ENCODE measurements around the gene ACP7.
"Not testable (repeated sequence)": the region's sequence is repeated elsewhere in the genome, so short reads cannot be mapped to it uniquely, and the experiment has no call there.

The ACP7 gene

DNA sequence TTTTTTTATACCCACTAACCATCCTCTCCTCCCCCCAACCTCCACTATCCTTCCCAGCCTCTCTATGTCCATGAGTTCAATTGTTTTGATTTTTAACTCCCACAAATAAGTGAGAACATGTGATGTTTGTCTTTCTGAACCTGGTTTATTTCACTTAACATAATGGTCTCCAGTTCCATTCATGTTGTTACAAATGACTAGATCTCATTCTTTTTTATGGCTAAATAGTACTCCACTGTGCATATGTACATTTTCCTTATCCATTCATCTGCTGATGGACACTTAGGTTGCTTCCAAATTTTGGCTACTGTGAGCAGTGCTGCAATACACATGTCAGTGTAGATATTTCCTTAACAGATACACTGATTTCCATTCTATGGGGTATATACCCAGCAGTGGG, 24.9 kb upstream of the ACP7 start:
- H3K4me1 Mint-ChIP-seq = peaks cover 9% of the 10 kb centered on the region
- ATAC-seq (replicated peaks; ENCODE audit: extremely low read depth, poor library complexity, severe bottlenecking) (no peak), DNase-seq (ENCODE audit: low spot score in 2 of 2) (no peak)
- H3K9me3 Mint-ChIP-seq = no peaks in the 10 kb centered on the region
- no peaks in the 10 kb centered on the region for H3K27me3 Mint-ChIP-seq
- H3K36me3 Mint-ChIP-seq (ENCODE audit: insufficient read depth) = peaks cover 3% of the 10 kb centered on the region
- H3K4me3 Mint-ChIP-seq = no peak overlapping the region
- no peak overlapping the region for H3K27ac Mint-ChIP-seq (ENCODE audit: low read depth)

DNA sequence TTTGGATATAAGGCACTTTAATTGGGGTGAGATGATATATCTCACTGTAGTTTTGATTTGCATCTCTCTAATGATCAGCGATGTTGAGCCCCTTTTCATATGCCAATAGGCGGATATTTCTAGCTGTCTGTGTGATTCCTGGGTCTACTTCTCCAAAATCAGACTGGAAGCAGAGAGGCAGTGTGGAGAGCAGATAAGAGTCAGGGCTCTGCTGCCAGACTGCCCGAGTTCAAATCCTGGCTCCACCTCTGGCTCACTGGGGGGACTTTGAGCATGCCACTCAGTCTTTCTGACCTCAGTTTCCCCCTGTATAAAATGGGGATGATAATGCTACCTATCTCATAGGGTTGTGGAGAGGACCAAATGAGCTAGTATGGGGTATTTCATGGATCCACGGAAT, 24.0 kb upstream of the ACP7 start:
- Mint-ChIP-seq H3K4me1 (peaks cover 9% of the 10 kb centered on the region), H3K4me3 (no peak overlapping the region), H3K27ac (ENCODE audit: low read depth) (no peak overlapping the region), H3K9me3 (no peaks in the 10 kb centered on the region), H3K36me3 (ENCODE audit: insufficient read depth) (peaks cover 3% of the 10 kb centered on the region), H3K27me3 (no peaks in the 10 kb centered on the region)
- ATAC-seq (replicated peaks; ENCODE audit: extremely low read depth, poor library complexity, severe bottlenecking) = no peak
- DNase-seq (ENCODE audit: low spot score in 2 of 2) = no peak

DNA sequence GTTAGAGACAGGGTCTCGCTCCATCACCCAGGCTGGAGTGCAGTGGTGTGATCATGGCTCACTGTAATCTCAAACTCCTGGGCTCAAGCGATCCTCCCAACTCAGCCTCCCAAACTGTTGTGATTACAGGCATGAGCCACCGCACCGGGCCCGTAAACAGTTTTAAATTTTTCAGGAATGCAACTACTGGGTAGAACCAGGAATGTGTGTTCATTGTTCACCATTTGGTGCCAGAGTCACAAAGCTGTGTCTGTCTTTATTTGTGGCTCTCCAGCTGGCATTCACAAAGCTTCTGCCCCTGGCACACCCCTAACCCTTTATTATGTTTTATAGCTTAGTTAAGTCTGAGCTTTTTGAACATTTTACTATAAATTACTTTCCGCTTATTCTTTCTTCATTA, 19.8 kb upstream of the ACP7 start:
- Mint-ChIP-seq H3K9me3 (no peaks in the 10 kb centered on the region), H3K4me3 (no peak overlapping the region), H3K27me3 (no peaks in the 10 kb centered on the region), H3K27ac (ENCODE audit: low read depth) (no peak overlapping the region), H3K4me1 (peaks cover 15% of the 10 kb centered on the region), H3K36me3 (ENCODE audit: insufficient read depth) (peaks cover 6% of the 10 kb centered on the region)
- no peak for ATAC-seq (replicated peaks; ENCODE audit: extremely low read depth, poor library complexity, severe bottlenecking)
- DNase-seq (ENCODE audit: low spot score in 2 of 2) = no peak

DNA sequence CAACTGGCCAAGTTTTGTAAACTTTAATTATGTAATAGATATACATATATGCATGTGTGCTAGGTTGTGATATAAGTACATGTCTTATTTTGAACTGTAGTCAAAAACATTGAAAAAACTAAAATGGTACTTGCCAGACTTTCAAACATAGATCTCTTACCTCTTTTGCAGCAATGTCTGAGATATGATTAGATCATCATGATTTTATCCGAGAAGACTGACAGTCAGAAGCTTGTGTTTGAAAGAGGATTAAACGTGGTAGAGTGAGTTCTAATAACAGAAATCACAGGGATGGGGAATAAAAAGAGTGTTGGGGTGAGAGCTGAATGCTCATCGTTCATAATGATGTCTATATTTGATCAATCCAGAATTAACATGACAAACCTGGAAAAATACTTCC, 18.2 kb upstream of the ACP7 start:
- H3K4me1 Mint-ChIP-seq = peaks cover 15% of the 10 kb centered on the region
- peaks cover 6% of the 10 kb centered on the region for H3K36me3 Mint-ChIP-seq (ENCODE audit: insufficient read depth)
- no peak overlapping the region for H3K4me3 Mint-ChIP-seq
- no peaks in the 10 kb centered on the region for H3K9me3 Mint-ChIP-seq
- DNase-seq (ENCODE audit: low spot score in 2 of 2) (no peak), ATAC-seq (replicated peaks; ENCODE audit: extremely low read depth, poor library complexity, severe bottlenecking) (no peak)
- H3K27me3 Mint-ChIP-seq = no peaks in the 10 kb centered on the region
- no peak overlapping the region for H3K27ac Mint-ChIP-seq (ENCODE audit: low read depth)

DNA sequence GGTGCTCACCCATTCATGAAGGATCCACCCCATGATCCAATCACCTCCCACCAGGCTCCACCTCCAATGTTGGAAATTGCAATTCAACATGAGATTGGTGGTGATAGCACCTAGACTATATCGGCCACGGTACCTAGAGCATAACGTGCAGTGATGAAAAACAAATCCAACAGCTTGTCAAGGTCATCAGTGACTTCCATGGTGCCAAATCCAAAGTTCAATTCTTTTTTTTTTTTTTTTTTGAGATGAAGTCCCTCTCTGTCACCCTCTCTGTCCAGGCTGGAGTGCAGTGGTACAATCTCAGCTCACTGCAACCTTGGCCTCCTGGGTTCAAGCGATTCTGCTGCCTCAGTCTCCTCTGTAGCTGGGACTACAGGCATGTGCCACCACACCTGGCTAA, 17.1 kb upstream of the ACP7 start:
- H3K4me3 Mint-ChIP-seq = no peak overlapping the region
- DNase-seq (ENCODE audit: low spot score in 2 of 2) (no peak), ATAC-seq (replicated peaks; ENCODE audit: extremely low read depth, poor library complexity, severe bottlenecking) (no peak)
- H3K36me3 Mint-ChIP-seq (ENCODE audit: insufficient read depth) = peaks cover 3% of the 10 kb centered on the region
- no peak overlapping the region for H3K27ac Mint-ChIP-seq (ENCODE audit: low read depth)
- no peaks in the 10 kb centered on the region for H3K27me3 Mint-ChIP-seq
- no peaks in the 10 kb centered on the region for H3K9me3 Mint-ChIP-seq
- H3K4me1 Mint-ChIP-seq = peaks cover 6% of the 10 kb centered on the region

DNA sequence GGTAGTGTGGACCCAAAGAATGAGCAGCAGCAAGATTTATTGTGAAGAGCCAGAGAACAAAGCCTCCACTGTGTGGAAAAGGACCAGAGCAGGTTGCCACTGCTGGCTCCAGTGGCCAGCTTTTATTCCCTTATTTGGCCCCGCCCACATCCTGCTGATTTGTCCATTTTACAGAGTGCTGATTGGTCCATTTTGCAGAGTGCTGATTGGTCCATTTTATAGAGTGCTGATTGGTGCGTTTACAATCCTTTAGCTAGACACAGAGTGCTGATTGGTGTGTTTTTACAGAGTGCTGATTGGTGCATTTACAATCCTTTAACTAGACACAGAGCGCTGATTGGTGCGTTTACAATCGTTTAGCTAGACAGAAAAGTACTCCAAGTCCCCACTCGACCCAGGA, 15.9 kb upstream of the ACP7 start:
- not testable (repeated sequence) for H3K9me3 Mint-ChIP-seq; H3K36me3 Mint-ChIP-seq (ENCODE audit: insufficient read depth)

DNA sequence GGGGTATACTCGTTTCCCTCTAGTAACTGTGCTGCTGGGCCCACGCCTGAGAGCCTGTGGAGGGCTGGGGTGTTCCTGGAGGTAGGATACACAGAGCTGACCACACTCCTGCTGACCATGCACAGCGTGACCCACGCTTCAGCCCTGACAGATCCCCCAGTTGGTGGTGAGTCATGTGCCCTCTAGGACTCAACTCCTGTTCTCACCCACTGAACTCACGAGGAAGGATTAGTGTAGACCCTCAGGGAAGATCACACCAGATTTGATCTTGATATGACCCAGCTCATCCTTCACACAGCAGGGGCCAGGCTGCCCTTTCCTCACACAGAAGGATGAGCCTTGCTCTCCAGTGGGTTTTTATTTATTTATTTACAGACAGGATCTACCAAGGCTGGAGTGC, 13.3 kb upstream of the ACP7 start:
- Mint-ChIP-seq H3K36me3 (ENCODE audit: insufficient read depth) (peaks cover 7% of the 10 kb centered on the region), H3K9me3 (no peaks in the 10 kb centered on the region), H3K27ac (ENCODE audit: low read depth) (no peak overlapping the region), H3K27me3 (peaks cover 2% of the 10 kb centered on the region), H3K4me3 (no peak overlapping the region), H3K4me1 (peaks cover 14% of the 10 kb centered on the region)
- DNase-seq (ENCODE audit: low spot score in 2 of 2) = no peak
- ATAC-seq (replicated peaks; ENCODE audit: extremely low read depth, poor library complexity, severe bottlenecking) = no peak

More for the DNA sequence above, 15.9 kb upstream of the ACP7 start:
- H3K4me1 Mint-ChIP-seq; DNase-seq (ENCODE audit: low spot score in 2 of 2); H3K4me3 Mint-ChIP-seq; H3K27ac Mint-ChIP-seq (ENCODE audit: low read depth); H3K27me3 Mint-ChIP-seq; ATAC-seq (replicated peaks; ENCODE audit: extremely low read depth, poor library complexity, severe bottlenecking): not testable (repeated sequence)

DNA sequence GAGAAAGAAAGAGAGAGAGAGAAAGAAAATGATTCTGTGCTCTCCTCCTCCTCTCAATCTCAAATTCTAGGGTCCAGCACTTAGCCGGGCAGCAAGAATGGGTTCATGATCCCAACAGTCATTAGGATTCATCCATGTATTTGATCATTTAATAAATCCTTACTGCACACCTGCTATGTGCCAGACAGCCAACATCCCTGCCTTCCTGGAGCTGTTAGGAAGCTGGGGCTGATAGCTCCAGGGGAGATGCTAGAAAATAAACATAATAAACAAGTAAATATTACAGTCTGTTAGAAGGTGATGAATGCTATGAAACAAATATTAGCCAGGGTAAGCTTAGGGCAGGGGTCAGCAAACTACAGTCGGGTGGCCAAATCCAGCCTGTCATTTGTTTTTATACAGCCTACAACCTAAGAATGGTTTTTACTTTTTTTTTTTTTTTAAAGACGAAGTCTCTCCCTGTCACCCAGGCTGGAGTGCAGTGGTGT, 9.9 kb upstream of the ACP7 start:
- Mint-ChIP-seq H3K27me3 (peaks cover 22% of the 10 kb centered on the region), H3K36me3 (ENCODE audit: insufficient read depth) (peaks cover 4% of the 10 kb centered on the region), H3K9me3 (no peaks in the 10 kb centered on the region), H3K4me3 (peak overlapping the region; percentile 64), H3K27ac (ENCODE audit: low read depth) (peak overlapping the region; percentile 99), H3K4me1 (peaks cover 14% of the 10 kb centered on the region)
- ATAC-seq (replicated peaks; ENCODE audit: extremely low read depth, poor library complexity, severe bottlenecking) = no peak
- DNase-seq (ENCODE audit: low spot score in 2 of 2) = no peak

DNA sequence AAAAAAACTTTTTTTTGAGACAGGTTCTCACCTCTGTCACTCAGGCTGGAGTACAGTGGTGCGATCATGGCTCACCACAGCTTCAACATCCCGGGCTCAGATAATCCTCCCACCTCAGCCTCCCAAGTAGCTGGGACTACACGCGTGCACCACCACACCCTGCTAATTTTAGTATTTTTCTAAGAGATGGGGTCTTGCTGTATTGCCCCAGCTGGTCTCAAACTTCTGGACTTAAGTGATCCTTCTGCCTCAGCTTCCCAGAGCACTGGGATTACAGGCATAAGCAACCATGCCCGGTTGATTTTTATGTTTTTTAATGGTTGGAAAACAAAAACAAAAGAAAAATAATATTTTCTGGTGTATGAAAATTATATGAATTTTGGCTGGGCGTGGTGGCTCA, 9.2 kb upstream of the ACP7 start:
- peaks cover 22% of the 10 kb centered on the region for H3K27me3 Mint-ChIP-seq
- ATAC-seq (replicated peaks; ENCODE audit: extremely low read depth, poor library complexity, severe bottlenecking) (no peak), DNase-seq (ENCODE audit: low spot score in 2 of 2) (no peak)
- no peaks in the 10 kb centered on the region for H3K9me3 Mint-ChIP-seq
- no peak overlapping the region for H3K4me3 Mint-ChIP-seq
- H3K27ac Mint-ChIP-seq (ENCODE audit: low read depth) = no peak overlapping the region
- H3K36me3 Mint-ChIP-seq (ENCODE audit: insufficient read depth) = peaks cover 4% of the 10 kb centered on the region
- peaks cover 14% of the 10 kb centered on the region for H3K4me1 Mint-ChIP-seq

DNA sequence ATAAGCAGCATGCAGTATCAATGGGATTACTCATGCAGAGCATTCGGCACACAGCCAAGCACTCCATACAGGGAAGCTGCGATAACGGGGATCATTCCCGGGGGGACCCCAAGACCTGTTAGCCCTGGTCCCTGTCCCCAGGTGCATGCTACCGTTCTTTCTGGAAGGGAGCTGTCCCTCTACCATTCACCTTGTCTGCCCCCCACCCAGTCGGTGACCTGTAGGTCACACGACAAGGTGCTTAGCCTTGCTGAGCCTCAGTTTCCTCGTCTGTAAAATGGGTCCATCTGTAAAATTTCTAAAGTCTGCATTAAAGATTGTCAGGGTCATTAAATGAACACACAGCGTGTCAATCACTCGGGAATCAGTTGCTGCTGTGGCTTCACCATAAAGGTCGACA, 6.8 kb upstream of the ACP7 start:
- peaks cover 32% of the 10 kb centered on the region for H3K27me3 Mint-ChIP-seq
- H3K27ac Mint-ChIP-seq (ENCODE audit: low read depth) = peak overlapping the region; percentile 44
- H3K9me3 Mint-ChIP-seq = no peaks in the 10 kb centered on the region
- H3K4me1 Mint-ChIP-seq = peaks cover 14% of the 10 kb centered on the region
- no peak overlapping the region for H3K4me3 Mint-ChIP-seq
- ATAC-seq (replicated peaks; ENCODE audit: extremely low read depth, poor library complexity, severe bottlenecking) = no peak
- H3K36me3 Mint-ChIP-seq (ENCODE audit: insufficient read depth) = peaks cover 4% of the 10 kb centered on the region
- DNase-seq (ENCODE audit: low spot score in 2 of 2) = no peak

DNA sequence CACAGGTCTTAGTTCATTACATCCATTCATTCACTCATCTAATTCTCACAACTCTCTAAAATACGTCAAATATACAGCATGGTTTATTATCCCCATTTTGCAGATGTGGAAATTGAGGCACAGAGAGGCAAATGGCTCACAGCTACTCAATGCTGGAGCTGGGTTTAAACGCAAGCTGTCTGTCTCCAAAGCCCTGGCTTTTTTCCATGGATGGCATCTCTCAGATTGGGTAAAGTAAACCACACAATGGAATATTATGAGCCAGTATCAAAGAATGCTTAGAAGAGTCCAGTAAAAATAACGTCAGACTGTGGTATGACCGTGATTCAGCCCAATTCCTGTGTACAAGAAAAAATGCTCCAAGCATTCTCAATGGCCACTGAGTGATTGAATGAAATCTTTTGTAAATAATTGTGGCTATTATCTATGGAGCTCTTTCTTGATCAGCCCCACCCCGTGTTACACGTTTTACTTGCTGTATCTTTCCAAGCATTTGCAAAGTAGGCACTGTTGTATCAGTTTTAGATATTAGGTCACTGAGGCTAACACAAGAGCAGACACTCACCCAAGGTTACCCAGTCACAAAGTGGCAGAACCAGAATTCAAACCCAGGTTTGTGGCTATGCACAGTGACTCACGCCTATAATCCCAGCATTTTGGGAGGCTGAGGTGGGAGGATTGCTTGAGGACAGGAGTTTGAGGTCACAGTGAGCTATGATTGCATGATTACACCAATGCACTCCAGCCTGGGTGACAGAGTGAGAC, 5.5 kb upstream of the ACP7 start:
- DNase-seq (ENCODE audit: low spot score in 2 of 2) (no peak), ATAC-seq (replicated peaks; ENCODE audit: extremely low read depth, poor library complexity, severe bottlenecking) (no peak)

DNA sequence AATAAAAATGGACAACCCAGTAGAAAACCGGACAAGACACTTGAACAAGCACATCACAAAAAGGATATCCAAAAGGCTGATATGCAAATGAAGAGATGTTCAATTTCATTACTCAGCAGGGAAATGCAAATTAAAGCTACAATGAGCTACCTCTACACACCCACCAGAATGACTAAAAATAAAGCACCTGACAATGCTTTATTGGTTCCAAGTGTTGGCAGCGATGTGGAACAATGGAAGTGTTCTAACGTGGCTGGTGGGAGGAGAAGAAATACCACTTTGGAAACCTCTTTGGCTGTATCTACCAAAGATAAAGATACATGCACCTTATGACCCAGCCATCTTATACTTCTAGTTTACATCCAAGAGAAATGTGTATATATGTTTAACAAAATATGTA, 3.7 kb upstream of the ACP7 start:
- no peaks in the 10 kb centered on the region for H3K36me3 Mint-ChIP-seq (ENCODE audit: insufficient read depth)
- ATAC-seq (replicated peaks; ENCODE audit: extremely low read depth, poor library complexity, severe bottlenecking) (no peak), DNase-seq (ENCODE audit: low spot score in 2 of 2) (no peak)
- no peak overlapping the region for H3K4me3 Mint-ChIP-seq
- no peak overlapping the region for H3K27ac Mint-ChIP-seq (ENCODE audit: low read depth)
- peaks cover 62% of the 10 kb centered on the region for H3K27me3 Mint-ChIP-seq
- peaks cover 20% of the 10 kb centered on the region for H3K4me1 Mint-ChIP-seq
- H3K9me3 Mint-ChIP-seq = no peaks in the 10 kb centered on the region

More for the DNA sequence above, 5.5 kb upstream of the ACP7 start:
- Mint-ChIP-seq H3K27me3 (peaks cover 44% of the 10 kb centered on the region), H3K27ac (ENCODE audit: low read depth) (no peak overlapping the region), H3K4me1 (peaks cover 22% of the 10 kb centered on the region), H3K36me3 (ENCODE audit: insufficient read depth) (peaks cover 3% of the 10 kb centered on the region), H3K9me3 (no peaks in the 10 kb centered on the region), H3K4me3 (no peak overlapping the region)

DNA sequence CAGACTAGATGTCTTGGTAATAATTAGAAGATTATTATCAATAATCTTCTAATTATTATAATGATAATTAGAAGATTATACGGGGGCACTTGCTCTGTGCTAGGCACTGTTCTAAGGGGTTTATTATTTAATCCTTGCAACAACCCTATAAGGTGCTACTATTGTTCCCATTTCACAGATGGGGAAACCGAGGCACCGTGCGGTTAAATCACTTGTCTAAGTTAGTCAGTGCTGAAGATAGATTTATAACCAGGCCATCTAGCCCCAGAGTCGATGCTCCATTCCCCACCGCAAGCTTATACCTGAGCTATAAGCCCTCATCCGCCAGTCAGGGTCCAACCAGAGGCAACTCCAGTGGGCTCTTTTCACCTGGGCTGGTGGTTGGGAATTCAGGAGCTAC, 2.0 kb upstream of the ACP7 start:
- Mint-ChIP-seq H3K27ac (ENCODE audit: low read depth) (no peak overlapping the region), H3K4me1 (peaks cover 15% of the 10 kb centered on the region), H3K9me3 (no peaks in the 10 kb centered on the region), H3K27me3 (peaks cover 54% of the 10 kb centered on the region), H3K36me3 (ENCODE audit: insufficient read depth) (no peaks in the 10 kb centered on the region), H3K4me3 (no peak overlapping the region)
- ATAC-seq (replicated peaks; ENCODE audit: extremely low read depth, poor library complexity, severe bottlenecking) (no peak), DNase-seq (ENCODE audit: low spot score in 2 of 2) (no peak)
